NCI-H460 (cell line): Measurements from ENCODE around the gene SLC25A38. TPM values are rescaled to one million over a fixed set of nuclear protein-coding genes. Genes with fewer than 3 reads are reported as not detected.

Experiments
- DNase-seq: peaks from one replicate; pipeline ENCODE4 v3.0.0-alpha.2; 2016; ENCODE audit warnings: low read depth; ENCODE audit errors: extremely low read depth
- total RNA-seq: library from RNA; depleted of rRNA; stranded (reverse); fragments of >200 nt; shearing (Covaris generic); gene quantifications from 2 replicates; pipeline ENCODE4 v1.2.3, GENCODE V29; 2014

SLC25A38 gene
- total RNA-seq, 1 experiment from 2014 or later, result 20.9 TPM

- DNase-seq, result no peak
These were observed 6.1 kb upstream of the SLC25A38 start for GRCh38 chr3:39376959-39377634.

GRCh38 chr3:39378088-39378487, 5.1 kb upstream of the SLC25A38 start:
- peak; percentile 26 for DNase-seq

GRCh38 chr3:39378957-39379777, 4.0 kb upstream of the SLC25A38 start:
- DNase-seq, result no peak

- DNase-seq, result no peak
These were observed 3.4 kb upstream of the SLC25A38 start for GRCh38 chr3:39379778-39380155.

GRCh38 chr3:39381432-39381831, 1.7 kb upstream of the SLC25A38 start:
- no peak for DNase-seq

- peak; percentile 87 for DNase-seq
These were observed 903 bp downstream of the SLC25A38 start for GRCh38 chr3:39383881-39384664.

GRCh38 chr3:39384665-39385000, 1.5 kb downstream of the SLC25A38 start:
- DNase-seq, result no peak

- no peak for DNase-seq
These were observed 2.4 kb downstream of the SLC25A38 start for GRCh38 chr3:39385456-39386090.

- DNase-seq, result no peak
These were observed 3.1 kb downstream of the SLC25A38 start for GRCh38 chr3:39386318-39386717.

GRCh38 chr3:39387411-39387975, 4.3 kb downstream of the SLC25A38 start:
- no peak for DNase-seq

GRCh38 chr3:39388153-39388552, 5.0 kb downstream of the SLC25A38 start:
- no peak for DNase-seq

GRCh38 chr3:39388741-39389248, 5.6 kb downstream of the SLC25A38 start:
- no peak for DNase-seq

GRCh38 chr3:39390181-39390580, 7.0 kb downstream of the SLC25A38 start:
- no peak for DNase-seq

- no peak for DNase-seq
These were observed 13.5 kb downstream of the SLC25A38 start for GRCh38 chr3:39396690-39397089.

GRCh38 chr3:39398700-39399099, 15.5 kb downstream of the SLC25A38 start:
- no peak for DNase-seq

- DNase-seq, result no peak
These were observed 18.8 kb downstream of the SLC25A38 start for GRCh38 chr3:39401983-39402382.

GRCh38 chr3:39404943-39405686, 21.9 kb downstream of the SLC25A38 start:
- no peak for DNase-seq

GRCh38 chr3:39405687-39406367, 22.7 kb downstream of the SLC25A38 start:
- no peak for DNase-seq
